KMS-11 (cell line): ENCODE data around the gene HTRA1.

Source experiments
- H2AFZ ChIP-seq: fragments of 200-600 bp; sonication (generic); 2 replicates; pipeline ENCODE4 v1.6.1; 2016; ENCODE audit warnings: antibody characterized with exemption, mixed run types, low read depth
- H3K27ac ChIP-seq: fragments of 200-600 bp; sonication (generic); 2 replicates; pipeline ENCODE4 v1.6.1; 2016; ENCODE audit warnings: mild to moderate bottlenecking, mixed run types
- H3K27me3 ChIP-seq: fragments of 200-600 bp; sonication (generic); 2 replicates; pipeline ENCODE4 v1.6.1; 2017; ENCODE audit warnings: mild to moderate bottlenecking, low read depth, mixed run types, moderate library complexity; ENCODE audit not compliant: insufficient read depth
- H3K36me3 ChIP-seq: fragments of 200-600 bp; sonication (generic); 2 replicates; pipeline ENCODE4 v1.6.1; 2017; ENCODE audit warnings: mild to moderate bottlenecking, mixed run types; ENCODE audit not compliant: insufficient read depth
- H3K4me1 ChIP-seq: fragments of 200-600 bp; sonication (generic); 2 replicates; pipeline ENCODE4 v1.6.1; 2016; ENCODE audit warnings: mild to moderate bottlenecking, low read depth, mixed run types; ENCODE audit not compliant: poor library complexity, severe bottlenecking
- H3K4me2 ChIP-seq: fragments of 200-600 bp; sonication (generic); 2 replicates; pipeline ENCODE4 v1.7.0; 2016; ENCODE audit warnings: mild to moderate bottlenecking, mixed run types
- H3K4me3 ChIP-seq: fragments of 200-600 bp; sonication (generic); IDR thresholded peaks from 2 replicates; pipeline ENCODE4 v1.6.1; 2017; ENCODE audit warnings: low read depth, low read length, mixed read lengths; ENCODE audit not compliant: insufficient read depth
- H3K79me2 ChIP-seq: fragments of 200-600 bp; sonication (generic); 2 replicates; pipeline ENCODE4 v1.6.1; 2016; ENCODE audit warnings: low read depth, mixed run types; ENCODE audit not compliant: insufficient read depth
- H3K9ac ChIP-seq: fragments of 200-600 bp; sonication (generic); 2 replicates; pipeline ENCODE4 v1.6.1; 2016; ENCODE audit warnings: mild to moderate bottlenecking, mixed run types
- H4K20me1 ChIP-seq: fragments of 200-600 bp; sonication (generic); 2 replicates; pipeline ENCODE4 v1.6.1; 2016; ENCODE audit warnings: mild to moderate bottlenecking, mixed run types; ENCODE audit not compliant: insufficient read depth
- TF ChIP-seq, protein P1 (sequence below): fragments of 200-600 bp; sonication (generic); conservative IDR thresholded peaks from 2 replicates; pipeline ENCODE4 v1.6.1; 2017; ENCODE audit warnings: low read depth, mild to moderate bottlenecking, antibody characterized with exemption, low read length, moderate library complexity, mixed read lengths

The HTRA1 gene

DNA sequence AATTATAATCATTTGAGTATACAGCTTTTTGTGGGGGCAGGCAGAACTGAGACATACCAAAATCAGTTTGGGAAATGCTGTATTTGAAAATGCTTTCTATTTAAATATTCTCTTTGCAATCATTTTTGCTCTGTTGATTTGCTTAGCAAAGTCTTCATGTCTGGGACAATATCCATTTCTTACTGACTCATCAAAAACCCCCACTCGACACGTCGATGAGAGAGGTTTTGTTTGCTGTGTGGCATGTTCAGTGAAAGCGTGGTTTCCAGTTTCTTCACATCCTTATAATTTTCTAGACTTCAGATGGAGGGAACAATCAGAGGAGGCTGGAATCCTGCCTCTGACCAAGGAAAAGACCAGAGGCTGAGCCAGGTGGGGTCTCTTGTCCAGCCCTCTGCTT, 28.9 kb downstream of the HTRA1 start:
- Histone ChIP-seq H3K4me3 (no peak overlapping the region), H3K27ac (no peak overlapping the region), H2AFZ (no peak overlapping the region), H3K4me1 (no peaks in the 10 kb centered on the region), H3K9ac (no peak overlapping the region), H4K20me1 (no peaks in the 10 kb centered on the region), H3K4me2 (no peak overlapping the region), H3K36me3 (no peaks in the 10 kb centered on the region), H3K79me2 (no peaks in the 10 kb centered on the region), H3K27me3 (no peaks in the 10 kb centered on the region)
- TF ChIP-seq, protein P1, sequence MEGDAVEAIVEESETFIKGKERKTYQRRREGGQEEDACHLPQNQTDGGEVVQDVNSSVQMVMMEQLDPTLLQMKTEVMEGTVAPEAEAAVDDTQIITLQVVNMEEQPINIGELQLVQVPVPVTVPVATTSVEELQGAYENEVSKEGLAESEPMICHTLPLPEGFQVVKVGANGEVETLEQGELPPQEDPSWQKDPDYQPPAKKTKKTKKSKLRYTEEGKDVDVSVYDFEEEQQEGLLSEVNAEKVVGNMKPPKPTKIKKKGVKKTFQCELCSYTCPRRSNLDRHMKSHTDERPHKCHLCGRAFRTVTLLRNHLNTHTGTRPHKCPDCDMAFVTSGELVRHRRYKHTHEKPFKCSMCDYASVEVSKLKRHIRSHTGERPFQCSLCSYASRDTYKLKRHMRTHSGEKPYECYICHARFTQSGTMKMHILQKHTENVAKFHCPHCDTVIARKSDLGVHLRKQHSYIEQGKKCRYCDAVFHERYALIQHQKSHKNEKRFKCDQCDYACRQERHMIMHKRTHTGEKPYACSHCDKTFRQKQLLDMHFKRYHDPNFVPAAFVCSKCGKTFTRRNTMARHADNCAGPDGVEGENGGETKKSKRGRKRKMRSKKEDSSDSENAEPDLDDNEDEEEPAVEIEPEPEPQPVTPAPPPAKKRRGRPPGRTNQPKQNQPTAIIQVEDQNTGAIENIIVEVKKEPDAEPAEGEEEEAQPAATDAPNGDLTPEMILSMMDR, result no peak

DNA sequence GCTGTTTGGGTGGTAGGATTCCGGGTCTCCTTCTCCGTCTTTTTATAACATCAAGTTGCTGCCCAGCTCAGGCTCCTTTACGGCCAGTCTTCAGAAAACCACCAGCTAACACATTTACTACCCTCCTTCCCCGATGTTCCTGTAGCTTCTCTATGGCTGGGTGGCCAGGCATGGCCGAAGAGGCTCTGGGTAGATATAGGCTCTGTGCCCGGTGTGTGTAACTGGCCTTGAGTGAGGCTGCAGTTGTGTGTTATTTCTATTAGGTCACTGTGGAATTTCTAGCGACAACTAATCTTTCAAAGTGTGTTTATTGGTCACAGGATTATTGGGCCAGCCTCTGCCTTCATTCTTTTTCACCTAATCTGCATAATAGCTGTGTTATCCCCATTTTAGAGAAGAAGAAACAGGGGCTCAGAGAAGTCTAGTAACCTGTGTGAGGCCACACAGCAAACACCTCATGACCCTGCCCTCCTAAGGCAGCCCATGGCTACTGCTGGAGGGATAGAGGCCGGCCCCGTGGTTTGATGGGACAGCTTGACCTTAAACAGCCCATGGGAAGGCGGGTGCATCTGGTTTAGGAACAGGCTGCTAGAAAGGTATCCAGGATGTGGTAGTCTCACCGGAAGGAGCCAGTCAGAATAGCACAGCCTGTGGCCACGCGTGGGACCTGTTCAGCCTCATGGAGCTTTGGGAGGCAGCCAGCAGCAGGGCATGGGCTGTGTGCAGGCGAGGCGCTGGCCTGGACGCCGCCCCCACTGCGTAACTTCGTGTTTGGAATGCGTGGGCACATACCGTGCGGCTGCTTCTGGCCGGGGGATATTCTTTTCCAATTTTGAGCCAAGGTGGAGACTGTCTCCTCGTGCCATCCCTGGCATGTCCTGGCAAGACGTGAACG, 29.7 kb downstream of the HTRA1 start:
- H2AFZ ChIP-seq, result no peak overlapping the region
- no peaks in the 10 kb centered on the region for H3K36me3 ChIP-seq
- H3K79me2 ChIP-seq, result no peaks in the 10 kb centered on the region
- no peaks in the 10 kb centered on the region for H3K27me3 ChIP-seq
- H4K20me1 ChIP-seq, result no peaks in the 10 kb centered on the region
- H3K9ac ChIP-seq, result no peak overlapping the region
- H3K4me3 ChIP-seq, result no peak overlapping the region
- no peak overlapping the region for H3K4me2 ChIP-seq
- TF ChIP-seq, protein P1, result no peak
- no peak overlapping the region for H3K27ac ChIP-seq
- H3K4me1 ChIP-seq, result no peaks in the 10 kb centered on the region

DNA sequence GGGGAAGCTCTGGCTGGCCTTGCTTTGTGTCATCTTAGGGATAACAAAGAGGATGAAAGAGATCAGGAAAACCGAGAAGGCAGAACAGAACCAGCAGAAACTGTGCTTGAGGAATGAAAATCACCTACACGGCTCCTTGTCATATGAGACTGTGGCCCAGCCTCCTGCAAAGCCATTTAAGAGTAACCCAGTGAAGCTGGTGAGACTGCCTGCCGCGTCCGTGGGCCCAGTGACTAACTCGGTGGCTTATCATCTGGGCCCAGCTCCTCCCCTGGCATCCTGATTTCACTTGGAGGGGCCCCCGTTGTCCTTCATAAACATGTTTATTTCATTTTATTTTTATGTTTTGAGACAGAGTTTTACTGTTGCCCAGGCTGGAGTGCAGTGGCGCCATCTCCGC, 30.7 kb downstream of the HTRA1 start:
- TF ChIP-seq, protein P1, result no peak
- Histone ChIP-seq H3K4me1 (no peaks in the 10 kb centered on the region), H3K4me3 (no peak overlapping the region), H3K79me2 (no peaks in the 10 kb centered on the region), H3K36me3 (no peaks in the 10 kb centered on the region), H3K27ac (no peak overlapping the region), H3K9ac (no peak overlapping the region), H2AFZ (no peak overlapping the region), H3K27me3 (no peaks in the 10 kb centered on the region), H4K20me1 (no peaks in the 10 kb centered on the region), H3K4me2 (no peak overlapping the region)

DNA sequence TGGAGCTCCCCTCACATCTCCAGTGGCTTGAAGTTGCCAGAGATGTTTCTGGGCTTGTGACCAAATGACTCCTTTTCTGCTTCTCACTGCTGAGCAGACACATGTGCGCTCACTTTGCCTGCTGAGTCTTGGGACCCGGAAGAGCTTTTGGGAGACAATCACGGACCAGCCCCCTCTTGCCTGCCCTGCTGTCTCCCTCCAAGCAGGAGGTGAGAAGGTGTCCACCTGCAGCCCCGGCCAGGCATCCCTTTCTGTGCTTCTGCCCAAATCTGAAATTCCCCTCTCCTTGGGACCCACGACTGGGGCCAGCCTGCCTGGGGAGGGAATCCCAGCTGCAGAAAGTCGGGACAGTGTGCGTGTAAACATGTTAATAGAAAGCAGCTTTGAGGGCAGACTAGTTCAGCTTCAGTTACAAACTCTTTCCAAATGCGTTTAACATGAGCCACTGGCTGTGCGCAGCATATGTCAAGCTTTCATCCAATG, 31.7 kb downstream of the HTRA1 start:
- H3K36me3 ChIP-seq, result no peaks in the 10 kb centered on the region
- no peak overlapping the region for H3K27ac ChIP-seq
- H3K4me2 ChIP-seq, result no peak overlapping the region
- H3K9ac ChIP-seq, result no peak overlapping the region
- H3K27me3 ChIP-seq, result no peaks in the 10 kb centered on the region
- no peak overlapping the region for H2AFZ ChIP-seq
- TF ChIP-seq, protein P1, result no peak
- H3K79me2 ChIP-seq, result no peaks in the 10 kb centered on the region
- H3K4me1 ChIP-seq, result no peaks in the 10 kb centered on the region
- H4K20me1 ChIP-seq, result no peaks in the 10 kb centered on the region
- no peak overlapping the region for H3K4me3 ChIP-seq
